Astrocyte (in vitro differentiated cells and primary cell): ENCODE results near the gene NINJ1. TPM values are rescaled to one million over a fixed set of nuclear protein-coding genes. Genes with fewer than 3 reads are reported as not detected.

ENCODE experiments used
- DNase-seq: peaks from one replicate; pipeline ENCODE4 v3.0.0-alpha.2; 2010; ENCODE audit warnings: low read depth
- FAIRE-seq: peaks from 2 replicates; lab custom pipeline; 2011; peaks lifted over from hg19 to GRCh38; lab: Jason Lieb, UNC
- H2AFZ ChIP-seq: 2 replicates; pipeline ENCODE4 v1.6.0; 2012; ENCODE audit warnings: low read depth, low read length, inconsistent platforms
- H3K27ac ChIP-seq: 2 replicates; pipeline ENCODE4 v1.5.1; 2011; ENCODE audit warnings: low read depth, low read length, inconsistent platforms
- H3K27me3 ChIP-seq: 2 replicates; pipeline ENCODE4 v1.6.0; 2011; ENCODE audit warnings: low read length, inconsistent platforms; ENCODE audit not compliant: insufficient read depth
- H3K36me3 ChIP-seq: 2 replicates; pipeline ENCODE4 v1.5.1; 2011; ENCODE audit warnings: low read length, inconsistent platforms; ENCODE audit not compliant: insufficient read depth
- H3K4me1 ChIP-seq: 2 replicates; pipeline ENCODE4 v1.5.1; 2011; ENCODE audit warnings: low read length, inconsistent platforms; ENCODE audit not compliant: insufficient read depth
- H3K4me2 ChIP-seq: 2 replicates; pipeline ENCODE4 v1.6.0; 2012; ENCODE audit warnings: low read length, inconsistent platforms
- H3K4me3 ChIP-seq: 2 replicates; pipeline ENCODE4 v1.5.1; 2011; ENCODE audit warnings: low read depth, mild to moderate bottlenecking, low read length, inconsistent platforms; ENCODE audit not compliant: insufficient read depth
- H3K79me2 ChIP-seq: 2 replicates; pipeline ENCODE4 v1.6.0; 2012; ENCODE audit warnings: mild to moderate bottlenecking, low read length, inconsistent platforms; ENCODE audit not compliant: insufficient read depth
- H3K9ac ChIP-seq: 2 replicates; pipeline ENCODE4 v1.6.0; 2012; ENCODE audit warnings: mild to moderate bottlenecking, low read length, inconsistent platforms
- H3K9me3 ChIP-seq: 2 replicates; pipeline ENCODE4 v1.5.1; 2012; ENCODE audit warnings: low read depth, mild to moderate bottlenecking, low read length, inconsistent platforms; ENCODE audit not compliant: insufficient read depth
- H4K20me1 ChIP-seq: 2 replicates; pipeline ENCODE4 v1.6.0; 2012; ENCODE audit warnings: low read length, inconsistent platforms; ENCODE audit not compliant: insufficient read depth
- H3K27ac Mint-ChIP-seq: one replicate; pipeline ENCODE4 v1.8.0; 2021; ENCODE audit warnings: mild to moderate bottlenecking, mixed read lengths; ENCODE audit not compliant: unreplicated experiment
- H3K27me3 Mint-ChIP-seq: one replicate; pipeline ENCODE4 v1.8.0; 2021; ENCODE audit warnings: low read depth, mixed read lengths; ENCODE audit not compliant: unreplicated experiment
- H3K36me3 Mint-ChIP-seq: one replicate; pipeline ENCODE4 v1.8.0; 2021; ENCODE audit warnings: low read depth, mixed read lengths; ENCODE audit not compliant: unreplicated experiment
- H3K4me1 Mint-ChIP-seq: one replicate; pipeline ENCODE4 v1.8.0; 2021; ENCODE audit warnings: low read depth, mixed read lengths; ENCODE audit not compliant: unreplicated experiment
- H3K4me3 Mint-ChIP-seq: one replicate; pipeline ENCODE4 v1.8.0; 2021; ENCODE audit warnings: mild to moderate bottlenecking, moderate library complexity, mixed read lengths; ENCODE audit not compliant: unreplicated experiment
- H3K9me3 Mint-ChIP-seq: one replicate; pipeline ENCODE4 v1.8.0; 2021; ENCODE audit warnings: mild to moderate bottlenecking, mixed read lengths; ENCODE audit not compliant: unreplicated experiment
- EZH2 ChIP-seq: IDR thresholded peaks from 2 replicates; pipeline ENCODE4 v1.6.1; 2012; ENCODE audit warnings: mild to moderate bottlenecking, low read length, inconsistent platforms; ENCODE audit not compliant: insufficient read depth
- total RNA-seq: library from RNA; stranded (reverse); gene quantifications from 2 replicates; pipeline ENCODE4 v1.2.1, GENCODE V29; 2021
- TF ChIP-seq, protein P1 (sequence below): IDR thresholded peaks from 2 replicates; pipeline ENCODE4 v1.5.1; 2011; ENCODE audit warnings: low read depth, mild to moderate bottlenecking, inconsistent platforms, low read length, moderate library complexity; ENCODE audit not compliant: insufficient read depth

NINJ1 gene
- total RNA-seq, 1 donor from 2014 or later = 28.3 TPM

DNA sequence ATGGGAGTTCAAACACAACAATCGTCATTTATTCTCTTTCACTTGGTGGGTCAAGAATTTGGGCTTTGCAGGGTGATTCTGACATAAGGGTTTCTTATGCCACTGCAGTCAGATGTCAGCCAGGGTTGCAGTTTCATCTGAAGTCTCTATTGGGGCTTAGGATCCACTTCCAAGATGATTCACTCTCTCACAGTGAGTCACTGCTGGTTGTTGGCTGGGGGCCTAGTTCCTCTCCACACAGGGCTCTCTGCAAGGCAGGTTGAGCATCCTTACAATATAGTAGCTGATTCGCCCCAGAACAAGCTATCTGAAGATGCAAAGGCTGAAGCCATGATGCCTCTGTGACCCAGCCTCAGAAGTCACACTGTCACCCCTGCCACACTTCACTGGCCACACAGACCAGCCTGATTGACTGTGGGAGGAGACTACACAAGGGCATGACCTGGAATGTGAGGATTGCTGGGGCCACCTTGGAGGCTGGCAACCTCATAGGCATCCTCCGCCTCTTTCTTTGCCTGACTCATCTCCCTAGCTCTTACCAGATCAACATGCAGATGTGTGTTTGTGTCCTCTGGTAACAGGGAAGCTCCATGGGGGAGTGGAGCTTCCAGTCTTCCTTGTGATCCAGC lies 42.5 kb downstream of the NINJ1 start:
- Mint-ChIP-seq H3K27me3 (no peaks in the 10 kb centered on the region), H3K4me3 (peak overlapping the region; percentile 4), H3K4me1 (peaks cover 11% of the 10 kb centered on the region), H3K36me3 (peaks cover 7% of the 10 kb centered on the region), H3K9me3 (peaks cover 28% of the 10 kb centered on the region), H3K27ac (peak overlapping the region; percentile 53)
- H3K4me1 ChIP-seq = peaks cover 6% of the 10 kb centered on the region
- no peak overlapping the region for H2AFZ ChIP-seq
- TF ChIP-seq, protein P1, sequence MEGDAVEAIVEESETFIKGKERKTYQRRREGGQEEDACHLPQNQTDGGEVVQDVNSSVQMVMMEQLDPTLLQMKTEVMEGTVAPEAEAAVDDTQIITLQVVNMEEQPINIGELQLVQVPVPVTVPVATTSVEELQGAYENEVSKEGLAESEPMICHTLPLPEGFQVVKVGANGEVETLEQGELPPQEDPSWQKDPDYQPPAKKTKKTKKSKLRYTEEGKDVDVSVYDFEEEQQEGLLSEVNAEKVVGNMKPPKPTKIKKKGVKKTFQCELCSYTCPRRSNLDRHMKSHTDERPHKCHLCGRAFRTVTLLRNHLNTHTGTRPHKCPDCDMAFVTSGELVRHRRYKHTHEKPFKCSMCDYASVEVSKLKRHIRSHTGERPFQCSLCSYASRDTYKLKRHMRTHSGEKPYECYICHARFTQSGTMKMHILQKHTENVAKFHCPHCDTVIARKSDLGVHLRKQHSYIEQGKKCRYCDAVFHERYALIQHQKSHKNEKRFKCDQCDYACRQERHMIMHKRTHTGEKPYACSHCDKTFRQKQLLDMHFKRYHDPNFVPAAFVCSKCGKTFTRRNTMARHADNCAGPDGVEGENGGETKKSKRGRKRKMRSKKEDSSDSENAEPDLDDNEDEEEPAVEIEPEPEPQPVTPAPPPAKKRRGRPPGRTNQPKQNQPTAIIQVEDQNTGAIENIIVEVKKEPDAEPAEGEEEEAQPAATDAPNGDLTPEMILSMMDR = no peak
- no peak for TF ChIP-seq EZH2
- FAIRE-seq = no peak
- H3K4me2 ChIP-seq = no peak overlapping the region
- H3K4me3 ChIP-seq = no peak overlapping the region
- no peaks in the 10 kb centered on the region for H3K36me3 ChIP-seq
- peak overlapping the region; percentile 42 for H3K27ac ChIP-seq
- peaks cover 3% of the 10 kb centered on the region for H3K79me2 ChIP-seq
- no peak overlapping the region for H3K9ac ChIP-seq
- no peaks in the 10 kb centered on the region for H3K27me3 ChIP-seq
- peak; percentile 87 for DNase-seq
- no peaks in the 10 kb centered on the region for H4K20me1 ChIP-seq
- H3K9me3 ChIP-seq = peaks cover 14% of the 10 kb centered on the region

DNA sequence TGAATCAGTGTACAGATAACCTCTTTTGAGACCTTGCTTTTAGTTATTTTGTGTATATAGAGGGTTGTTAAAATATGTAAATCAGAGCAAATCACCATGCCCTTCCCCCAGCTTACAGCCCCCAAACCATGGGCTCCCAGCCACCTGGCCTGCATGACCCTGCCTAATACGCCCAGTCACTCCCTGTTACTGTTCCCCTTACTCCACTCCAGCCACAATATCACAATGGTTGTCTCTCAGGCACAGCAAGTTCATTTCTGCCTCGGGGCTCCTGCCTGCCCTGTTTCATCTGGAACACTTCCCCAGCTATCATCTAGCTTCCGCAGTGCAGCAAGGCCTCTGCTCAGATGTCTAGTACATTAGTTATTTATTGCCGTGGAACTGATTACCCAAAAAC lies 43.0 kb downstream of the NINJ1 start:
- no peaks in the 10 kb centered on the region for H3K27me3 ChIP-seq
- Mint-ChIP-seq H3K4me3 (peak overlapping the region; percentile 4), H3K27me3 (no peaks in the 10 kb centered on the region), H3K36me3 (peaks cover 7% of the 10 kb centered on the region), H3K4me1 (peaks cover 11% of the 10 kb centered on the region), H3K9me3 (peaks cover 29% of the 10 kb centered on the region), H3K27ac (peak overlapping the region; percentile 22)
- no peak overlapping the region for H2AFZ ChIP-seq
- H3K4me2 ChIP-seq = no peak overlapping the region
- H3K9me3 ChIP-seq = peaks cover 14% of the 10 kb centered on the region
- no peak for FAIRE-seq
- H4K20me1 ChIP-seq = no peaks in the 10 kb centered on the region
- DNase-seq = no peak
- peaks cover 6% of the 10 kb centered on the region for H3K4me1 ChIP-seq
- no peak overlapping the region for H3K9ac ChIP-seq
- H3K79me2 ChIP-seq = no peaks in the 10 kb centered on the region
- no peak overlapping the region for H3K4me3 ChIP-seq
- H3K27ac ChIP-seq = no peak overlapping the region
- H3K36me3 ChIP-seq = no peaks in the 10 kb centered on the region
- TF ChIP-seq, protein P1 = no peak
- TF ChIP-seq EZH2 = no peak

DNA sequence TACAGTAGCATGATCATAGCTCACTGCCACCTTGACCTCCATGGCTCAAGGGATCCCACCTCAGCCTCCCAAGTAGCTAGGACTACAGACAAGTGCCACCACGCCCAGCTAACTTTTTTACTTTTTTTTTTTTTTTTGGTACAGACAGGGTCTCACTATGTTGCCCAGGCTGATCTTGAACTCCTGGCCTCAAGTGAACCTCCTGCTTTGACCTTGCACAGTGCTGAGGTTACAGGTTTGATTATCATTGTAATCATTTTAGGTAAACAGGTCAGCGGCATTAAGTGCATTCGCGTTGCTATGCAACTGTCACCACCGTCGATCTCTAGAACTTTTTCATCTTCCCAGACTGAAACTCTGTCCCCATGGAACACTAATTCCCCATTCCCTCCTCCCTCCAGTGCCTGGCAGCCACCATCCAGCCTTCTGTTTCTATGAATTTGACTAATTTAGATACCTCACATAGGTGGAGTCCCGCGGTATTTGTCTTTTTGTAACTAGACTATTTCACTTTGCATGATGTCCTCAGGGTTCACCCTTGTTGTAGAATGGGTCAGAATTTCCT lies 43.9 kb downstream of the NINJ1 start:
- H2AFZ ChIP-seq = no peak overlapping the region
- peaks cover 14% of the 10 kb centered on the region for H3K9me3 ChIP-seq
- no peak overlapping the region for H3K27ac Mint-ChIP-seq
- TF ChIP-seq EZH2 = no peak
- H3K36me3 ChIP-seq = no peaks in the 10 kb centered on the region
- H3K4me3 ChIP-seq = no peak overlapping the region
- H3K79me2 ChIP-seq = no peaks in the 10 kb centered on the region
- peaks cover 29% of the 10 kb centered on the region for H3K9me3 Mint-ChIP-seq
- no peak overlapping the region for H3K9ac ChIP-seq
- peaks cover 11% of the 10 kb centered on the region for H3K4me1 Mint-ChIP-seq
- no peaks in the 10 kb centered on the region for H3K27me3 ChIP-seq
- no peak overlapping the region for H3K27ac ChIP-seq
- peaks cover 7% of the 10 kb centered on the region for H3K36me3 Mint-ChIP-seq
- H4K20me1 ChIP-seq = no peaks in the 10 kb centered on the region
- no peak for DNase-seq
- H3K4me2 ChIP-seq = no peak overlapping the region
- peaks cover 6% of the 10 kb centered on the region for H3K4me1 ChIP-seq
- no peak for FAIRE-seq
- H3K4me3 Mint-ChIP-seq = no peak overlapping the region
- no peaks in the 10 kb centered on the region for H3K27me3 Mint-ChIP-seq
